ENCODE data around the gene NCOA6. TPM values are rescaled to one million over a fixed set of nuclear protein-coding genes. Genes with fewer than 3 reads are reported as not detected.

Gene NCOA6
- total RNA-seq, 3 donors from 2014 or later (not counting 1 experiment from before 2014, with no cell fraction given): 34.7 to 41.6 (median 37.0) TPM

Other genes with a start within 250 kb of the NCOA6 start
- 10 to 100 TPM in 1 of 3 donors, 1 to 10 TPM in 2; 7.0 to 11.1 (median 8.2) TPM for gene PIGU, start 148.6 kb downstream of the NCOA6 start, total RNA-seq
- gene TP53INP2, start 121.3 kb downstream of the NCOA6 start, total RNA-seq: 10 to 100 TPM; 30.7 to 56.3 (median 35.9) TPM
- 10 to 100 TPM in 2 of 3 donors, 1 to 10 TPM in 1; 7.4 to 12.8 (median 12.1) TPM for gene GGT7, start 47.2 kb upstream of the NCOA6 start, total RNA-seq
- gene ACSS2, start 51.0 kb upstream of the NCOA6 start, total RNA-seq: 10 to 100 TPM in 1 of 3 donors, 1 to 10 TPM in 2; 2.4 to 11.4 (median 7.5) TPM
- gene GSS, start 130.2 kb upstream of the NCOA6 start, total RNA-seq: 10 to 100 TPM; 27.4 to 35.4 (median 30.3) TPM
- 1 to 10 TPM in 1 of 3 donors, under 1 TPM in 2; 0.18 to 1.0 (median 0.21) TPM for gene MYH7B, start 130.2 kb upstream of the NCOA6 start, total RNA-seq